HepG2 (cell line): ENCODE data around the gene ANKRD10.

Experiments used
- CTCF ChIP-seq: sonication (generic); formaldehyde crosslinking; IDR thresholded peaks from 2 replicates; pipeline ENCODE4 v1.5.0; 2020; ENCODE audit warnings: mild to moderate bottlenecking, missing genetic modification reagents, moderate library complexity
- KMT2A ChIP-seq: sonication (generic); formaldehyde crosslinking; IDR thresholded peaks from 2 replicates; pipeline ENCODE4 v1.4.0; 2020; ENCODE audit warnings: missing genetic modification reagents
- NFE2 ChIP-seq: sonication (generic); formaldehyde crosslinking; IDR thresholded peaks from 2 replicates; pipeline ENCODE4 v1.4.0; 2020; ENCODE audit warnings: missing genetic modification reagents
- ZNF639 ChIP-seq: conservative IDR thresholded peaks from 2 replicates; pipeline ENCODE4 v1.6.1; 2018; ENCODE audit warnings: missing genetic modification reagents
- TF ChIP-seq, protein P1 (sequence below): sonication (generic); formaldehyde crosslinking; IDR thresholded peaks from 2 replicates; pipeline ENCODE4 v1.4.0; 2020; ENCODE audit warnings: missing genetic modification reagents, borderline replicate concordance

- TF ChIP-seq KMT2A (no peak), NFE2 (CRISPR knock-in tag) (no peak), ZNF639 (CRISPR knock-in tag) (no peak), CTCF (CRISPR knock-in tag) (no peak)
- TF ChIP-seq, protein P1, sequence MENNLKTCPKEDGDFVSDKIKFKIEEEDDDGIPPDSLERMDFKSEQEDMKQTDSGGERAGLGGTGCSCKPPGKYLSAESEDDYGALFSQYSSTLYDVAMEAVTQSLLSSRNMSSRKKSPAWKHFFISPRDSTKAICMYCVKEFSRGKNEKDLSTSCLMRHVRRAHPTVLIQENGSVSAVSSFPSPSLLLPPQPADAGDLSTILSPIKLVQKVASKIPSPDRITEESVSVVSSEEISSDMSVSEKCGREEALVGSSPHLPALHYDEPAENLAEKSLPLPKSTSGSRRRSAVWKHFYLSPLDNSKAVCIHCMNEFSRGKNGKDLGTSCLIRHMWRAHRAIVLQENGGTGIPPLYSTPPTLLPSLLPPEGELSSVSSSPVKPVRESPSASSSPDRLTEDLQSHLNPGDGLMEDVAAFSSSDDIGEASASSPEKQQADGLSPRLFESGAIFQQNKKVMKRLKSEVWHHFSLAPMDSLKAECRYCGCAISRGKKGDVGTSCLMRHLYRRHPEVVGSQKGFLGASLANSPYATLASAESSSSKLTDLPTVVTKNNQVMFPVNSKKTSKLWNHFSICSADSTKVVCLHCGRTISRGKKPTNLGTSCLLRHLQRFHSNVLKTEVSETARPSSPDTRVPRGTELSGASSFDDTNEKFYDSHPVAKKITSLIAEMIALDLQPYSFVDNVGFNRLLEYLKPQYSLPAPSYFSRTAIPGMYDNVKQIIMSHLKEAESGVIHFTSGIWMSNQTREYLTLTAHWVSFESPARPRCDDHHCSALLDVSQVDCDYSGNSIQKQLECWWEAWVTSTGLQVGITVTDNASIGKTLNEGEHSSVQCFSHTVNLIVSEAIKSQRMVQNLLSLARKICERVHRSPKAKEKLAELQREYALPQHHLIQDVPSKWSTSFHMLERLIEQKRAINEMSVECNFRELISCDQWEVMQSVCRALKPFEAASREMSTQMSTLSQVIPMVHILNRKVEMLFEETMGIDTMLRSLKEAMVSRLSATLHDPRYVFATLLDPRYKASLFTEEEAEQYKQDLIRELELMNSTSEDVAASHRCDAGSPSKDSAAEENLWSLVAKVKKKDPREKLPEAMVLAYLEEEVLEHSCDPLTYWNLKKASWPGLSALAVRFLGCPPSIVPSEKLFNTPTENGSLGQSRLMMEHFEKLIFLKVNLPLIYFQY (CRISPR knock-in tag): no peak
Observed at GRCh38 chr13:110883542-110883941, 31.3 kb downstream of the ANKRD10 start.
